Neural progenitor cell (in vitro differentiated cells): Measurements from ENCODE around the gene LRRC9.

Source experiments
- EZH2 ChIP-seq: fragments of 200-600 bp; sonication (generic); IDR thresholded peaks from 2 replicates; pipeline ENCODE4 v1.6.1; 2017; ENCODE audit warnings: antibody characterized with exemption, mild to moderate bottlenecking, moderate library complexity
- TF ChIP-seq, protein P1 (sequence below): fragments of 200-600 bp; sonication (generic); IDR thresholded peaks from 2 replicates; pipeline ENCODE4 v1.5.1; 2017; ENCODE audit warnings: antibody characterized with exemption, mild to moderate bottlenecking

- TF ChIP-seq, protein P1, sequence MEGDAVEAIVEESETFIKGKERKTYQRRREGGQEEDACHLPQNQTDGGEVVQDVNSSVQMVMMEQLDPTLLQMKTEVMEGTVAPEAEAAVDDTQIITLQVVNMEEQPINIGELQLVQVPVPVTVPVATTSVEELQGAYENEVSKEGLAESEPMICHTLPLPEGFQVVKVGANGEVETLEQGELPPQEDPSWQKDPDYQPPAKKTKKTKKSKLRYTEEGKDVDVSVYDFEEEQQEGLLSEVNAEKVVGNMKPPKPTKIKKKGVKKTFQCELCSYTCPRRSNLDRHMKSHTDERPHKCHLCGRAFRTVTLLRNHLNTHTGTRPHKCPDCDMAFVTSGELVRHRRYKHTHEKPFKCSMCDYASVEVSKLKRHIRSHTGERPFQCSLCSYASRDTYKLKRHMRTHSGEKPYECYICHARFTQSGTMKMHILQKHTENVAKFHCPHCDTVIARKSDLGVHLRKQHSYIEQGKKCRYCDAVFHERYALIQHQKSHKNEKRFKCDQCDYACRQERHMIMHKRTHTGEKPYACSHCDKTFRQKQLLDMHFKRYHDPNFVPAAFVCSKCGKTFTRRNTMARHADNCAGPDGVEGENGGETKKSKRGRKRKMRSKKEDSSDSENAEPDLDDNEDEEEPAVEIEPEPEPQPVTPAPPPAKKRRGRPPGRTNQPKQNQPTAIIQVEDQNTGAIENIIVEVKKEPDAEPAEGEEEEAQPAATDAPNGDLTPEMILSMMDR: no peak
- no peak for TF ChIP-seq EZH2
These were observed 66.7 kb downstream of the LRRC9 start for GRCh38 chr14:59986556-59987059.
